Progenitor cell of endocrine pancreas (in vitro differentiated cells): ENCODE measurements around the gene ZNF329. TPM values are rescaled to one million over a fixed set of nuclear protein-coding genes. Genes with fewer than 3 reads are reported as not detected.

ENCODE experiments used
- DNase-seq: peaks from one replicate; pipeline ENCODE4 v3.0.0; 2021; ENCODE audit warnings: low spot score; ENCODE audit not compliant: unreplicated experiment
- H3K27ac Mint-ChIP-seq: 2 replicates; pipeline ENCODE4 v1.8.0; 2021; ENCODE audit warnings: mild to moderate bottlenecking, moderate library complexity, mixed read lengths
- H3K27me3 Mint-ChIP-seq: 2 replicates; pipeline ENCODE4 v1.8.0; 2021; ENCODE audit warnings: mixed read lengths
- H3K36me3 Mint-ChIP-seq: 2 replicates; pipeline ENCODE4 v1.8.0; 2022; ENCODE audit warnings: mixed read lengths; ENCODE audit not compliant: insufficient read depth
- H3K4me1 Mint-ChIP-seq: 2 replicates; pipeline ENCODE4 v1.8.0; 2021; ENCODE audit warnings: low read depth, mixed read lengths
- H3K4me3 Mint-ChIP-seq: 2 replicates; pipeline ENCODE4 v1.8.0; 2021; ENCODE audit warnings: low read depth, mild to moderate bottlenecking, moderate library complexity, mixed read lengths
- H3K9me3 Mint-ChIP-seq: 2 replicates; pipeline ENCODE4 v1.8.0; 2021; ENCODE audit warnings: low read depth, mixed read lengths
- CTCF ChIP-seq: fragments of 200-600 bp; sonication (generic); IDR thresholded peaks from one replicate; pipeline ENCODE4 v1.5.0; 2021; ENCODE audit warnings: antibody characterized with exemption, mild to moderate bottlenecking; ENCODE audit not compliant: unreplicated experiment
- total RNA-seq: library from RNA; stranded (reverse); gene quantifications from 2 replicates; pipeline ENCODE4 v1.2.1, GENCODE V29; 2021

Gene ZNF329
- total RNA-seq, 1 donor from 2014 or later: 17.0 TPM

- H3K36me3 Mint-ChIP-seq: peaks cover 43% of the 10 kb centered on the region
- no peaks in the 10 kb centered on the region for H3K27me3 Mint-ChIP-seq
- H3K27ac Mint-ChIP-seq: no peak overlapping the region
- H3K9me3 Mint-ChIP-seq: peaks cover 6% of the 10 kb centered on the region
- no peaks in the 10 kb centered on the region for H3K4me1 Mint-ChIP-seq
- H3K4me3 Mint-ChIP-seq: no peak overlapping the region
- no peak for DNase-seq
- no peak for TF ChIP-seq CTCF
Measured at GRCh38 chr19:58088521-58089052, 62.0 kb downstream of the ZNF329 start.

GRCh38 chr19:58086825-58087710 is 63.5 kb downstream of the ZNF329 start:
- no peaks in the 10 kb centered on the region for H3K27me3 Mint-ChIP-seq

GRCh38 chr19:58085348-58085875 is 65.2 kb downstream of the ZNF329 start:
- Mint-ChIP-seq H3K4me3 (no peak overlapping the region), H3K9me3 (peaks cover 16% of the 10 kb centered on the region), H3K4me1 (no peaks in the 10 kb centered on the region), H3K36me3 (peaks cover 48% of the 10 kb centered on the region), H3K27ac (no peak overlapping the region), H3K27me3 (no peaks in the 10 kb centered on the region)
- no peak for TF ChIP-seq CTCF
- no peak for DNase-seq

More at GRCh38 chr19:58086825-58087710, 63.5 kb downstream of the ZNF329 start:
- TF ChIP-seq CTCF: no peak
- Mint-ChIP-seq H3K4me1 (no peaks in the 10 kb centered on the region), H3K4me3 (no peak overlapping the region), H3K9me3 (peaks cover 8% of the 10 kb centered on the region), H3K27ac (no peak overlapping the region), H3K36me3 (peaks cover 48% of the 10 kb centered on the region)
- no peak for DNase-seq

GRCh38 chr19:58084596-58085347 is 65.8 kb downstream of the ZNF329 start:
- no peak overlapping the region for H3K27ac Mint-ChIP-seq
- H3K9me3 Mint-ChIP-seq: peaks cover 21% of the 10 kb centered on the region
- H3K4me3 Mint-ChIP-seq: no peak overlapping the region
- H3K4me1 Mint-ChIP-seq: no peaks in the 10 kb centered on the region
- H3K36me3 Mint-ChIP-seq: peaks cover 46% of the 10 kb centered on the region
- DNase-seq: no peak
- no peaks in the 10 kb centered on the region for H3K27me3 Mint-ChIP-seq
- TF ChIP-seq CTCF: no peak

GRCh38 chr19:58083021-58083420 is 67.6 kb downstream of the ZNF329 start:
- TF ChIP-seq CTCF: no peak
- H3K4me3 Mint-ChIP-seq: no peak overlapping the region
- no peak for DNase-seq
- no peaks in the 10 kb centered on the region for H3K27me3 Mint-ChIP-seq
- no peak overlapping the region for H3K27ac Mint-ChIP-seq
- H3K4me1 Mint-ChIP-seq: no peaks in the 10 kb centered on the region
- peaks cover 21% of the 10 kb centered on the region for H3K9me3 Mint-ChIP-seq
- H3K36me3 Mint-ChIP-seq: peaks cover 40% of the 10 kb centered on the region
